ENCODE results near the gene SNX11. TPM values are rescaled to one million over a fixed set of nuclear protein-coding genes. Genes with fewer than 3 reads are reported as not detected.

SNX11 gene
- total RNA-seq, 4 donors from 2014 or later: 0.77 to 20.6 (median 14.8) TPM

- Histone ChIP-seq H3K27ac (no peak overlapping the region), H3K4me3 (no peak overlapping the region), H3K9me3 (no peaks in the 10 kb centered on the region), H3K36me3 (no peaks in the 10 kb centered on the region), H3K4me1 (no peaks in the 10 kb centered on the region), H3K27me3 (peaks cover 0 to 30% of the 10 kb centered on the region in 2 donors)
- intact Hi-C loops (cut with DNase I; ENCODE audit: low total_unique reads): no loop called here
- no peak for TF ChIP-seq CTCF (IDR thresholded peaks at IDR 0.05)
- TF ChIP-seq POLR2A (IDR thresholded peaks at IDR 0.05): no peak
- DNase-seq: no peak
These were observed 41.6 kb downstream of the SNX11 start for GRCh38 chr17:48148854-48149786.

GRCh38 chr17:48149787-48150463, 42.4 kb downstream of the SNX11 start:
- intact Hi-C loops (cut with DNase I; ENCODE audit: low total_unique reads): no loop called here
- Histone ChIP-seq H3K4me1 (no peaks in the 10 kb centered on the region), H3K27me3 (peaks cover 0 to 30% of the 10 kb centered on the region in 2 donors), H3K9me3 (no peaks in the 10 kb centered on the region), H3K36me3 (no peaks in the 10 kb centered on the region), H3K4me3 (no peak overlapping the region), H3K27ac (no peak overlapping the region)
- TF ChIP-seq CTCF (IDR thresholded peaks at IDR 0.05) (no peak), POLR2A (IDR thresholded peaks at IDR 0.05) (no peak)
- no peak for DNase-seq

- Histone ChIP-seq H3K27me3 (peaks cover 0 to 30% of the 10 kb centered on the region in 2 donors), H3K4me3 (no peak overlapping the region), H3K9me3 (no peaks in the 10 kb centered on the region), H3K4me1 (no peaks in the 10 kb centered on the region), H3K36me3 (no peaks in the 10 kb centered on the region), H3K27ac (no peak overlapping the region)
- intact Hi-C loops (cut with DNase I; ENCODE audit: low total_unique reads): no loop called here
- no peak for DNase-seq
- TF ChIP-seq CTCF (IDR thresholded peaks at IDR 0.05): no peak
- TF ChIP-seq POLR2A (IDR thresholded peaks at IDR 0.05): no peak
These were observed 43.0 kb downstream of the SNX11 start for GRCh38 chr17:48150597-48151001.

- Histone ChIP-seq H3K4me1 (no peaks in the 10 kb centered on the region), H3K36me3 (no peaks in the 10 kb centered on the region), H3K9me3 (no peaks in the 10 kb centered on the region), H3K27ac (no peak overlapping the region), H3K27me3 (peaks cover 0 to 30% of the 10 kb centered on the region in 2 donors), H3K4me3 (no peak overlapping the region)
- no peak for DNase-seq
- no peak for TF ChIP-seq POLR2A (IDR thresholded peaks at IDR 0.05)
- TF ChIP-seq CTCF (IDR thresholded peaks at IDR 0.05): no peak
- intact Hi-C loops (cut with DNase I; ENCODE audit: low total_unique reads): no loop called here
These were observed 43.7 kb downstream of the SNX11 start for GRCh38 chr17:48151220-48151619.

- peaks cover 0 to 29% of the 10 kb centered on the region in 2 donors for H3K27me3 ChIP-seq
- no peak overlapping the region for H3K27ac ChIP-seq
- intact Hi-C loops (cut with DNase I; ENCODE audit: low total_unique reads): no loop called here
- H3K36me3 ChIP-seq: no peaks in the 10 kb centered on the region
- H3K4me1 ChIP-seq: no peaks in the 10 kb centered on the region
- no peak for DNase-seq
- no peak overlapping the region for H3K4me3 ChIP-seq
- H3K9me3 ChIP-seq: no peaks in the 10 kb centered on the region
- TF ChIP-seq CTCF (IDR thresholded peaks at IDR 0.05) (no peak), POLR2A (IDR thresholded peaks at IDR 0.05) (no peak)
These were observed 44.7 kb downstream of the SNX11 start for GRCh38 chr17:48152289-48152688.
